Skeletal muscle cell (primary cell): Measurements from ENCODE around the gene TMEM45B.
"Not testable (repeated sequence)": the region's sequence is repeated elsewhere in the genome, so short reads cannot be mapped to it uniquely, and the experiment has no call there.

ENCODE experiments used
- DNase-seq: peaks from one replicate; pipeline ENCODE4 v3.0.0-alpha.2; 2010; ENCODE audit warnings: low read depth
- H3K4me3 ChIP-seq: 2 replicates; pipeline ENCODE4 v1.5.1; 2011; ENCODE audit warnings: low read depth, mild to moderate bottlenecking, control low read depth, low read length, moderate library complexity

The TMEM45B gene

DNA sequence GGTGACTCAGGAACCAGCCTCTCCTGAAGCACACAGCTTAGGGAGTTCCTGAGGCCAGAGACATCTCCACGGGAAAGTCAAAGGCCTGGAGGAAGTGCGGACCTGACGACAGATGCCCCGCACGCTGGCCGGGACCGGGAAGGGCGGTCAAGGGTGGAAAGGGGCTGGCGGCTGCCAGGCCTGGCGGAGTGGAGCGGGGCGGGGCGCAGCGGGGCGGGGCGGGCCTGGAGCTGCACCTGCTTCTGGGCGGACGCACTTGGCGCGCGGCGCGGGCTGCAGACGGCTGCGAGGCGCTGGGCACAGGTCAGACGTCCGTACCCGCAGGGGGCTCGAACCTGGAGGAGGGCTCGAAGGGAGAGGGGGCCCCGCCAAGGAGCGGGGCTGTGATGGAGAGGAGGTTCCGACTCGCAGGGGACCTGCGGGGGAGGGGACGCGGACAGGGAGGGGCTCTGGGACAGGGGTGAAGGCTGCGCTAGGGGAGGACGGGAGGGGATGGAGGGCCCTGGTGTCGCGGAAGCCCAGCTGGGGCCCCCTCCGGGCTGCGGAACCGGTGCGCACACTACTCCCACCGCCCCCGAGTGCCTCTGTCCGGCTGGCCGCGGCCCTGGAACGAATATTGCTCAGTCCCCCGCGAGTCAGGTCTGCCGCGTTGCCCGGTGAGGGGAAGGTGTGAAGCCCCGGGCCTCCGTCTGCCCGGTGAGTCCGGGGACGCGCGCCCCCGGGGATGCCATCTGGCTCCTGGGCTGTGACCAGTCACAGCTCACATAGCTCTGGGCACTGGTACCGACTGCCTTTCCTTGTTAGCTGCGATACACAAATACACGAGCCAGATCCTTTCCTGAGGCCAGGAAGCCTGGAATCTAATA is at the start of gene TMEM45B:
TMEM45B (plus strand) TSS at position 253 of the 866 bp plus-strand sequence. CDS start 36,635 bp downstream, outside the sequence.
- H3K4me3 ChIP-seq, result no peak within 1 kb of the TSS
- DNase-seq, result no peak

DNA sequence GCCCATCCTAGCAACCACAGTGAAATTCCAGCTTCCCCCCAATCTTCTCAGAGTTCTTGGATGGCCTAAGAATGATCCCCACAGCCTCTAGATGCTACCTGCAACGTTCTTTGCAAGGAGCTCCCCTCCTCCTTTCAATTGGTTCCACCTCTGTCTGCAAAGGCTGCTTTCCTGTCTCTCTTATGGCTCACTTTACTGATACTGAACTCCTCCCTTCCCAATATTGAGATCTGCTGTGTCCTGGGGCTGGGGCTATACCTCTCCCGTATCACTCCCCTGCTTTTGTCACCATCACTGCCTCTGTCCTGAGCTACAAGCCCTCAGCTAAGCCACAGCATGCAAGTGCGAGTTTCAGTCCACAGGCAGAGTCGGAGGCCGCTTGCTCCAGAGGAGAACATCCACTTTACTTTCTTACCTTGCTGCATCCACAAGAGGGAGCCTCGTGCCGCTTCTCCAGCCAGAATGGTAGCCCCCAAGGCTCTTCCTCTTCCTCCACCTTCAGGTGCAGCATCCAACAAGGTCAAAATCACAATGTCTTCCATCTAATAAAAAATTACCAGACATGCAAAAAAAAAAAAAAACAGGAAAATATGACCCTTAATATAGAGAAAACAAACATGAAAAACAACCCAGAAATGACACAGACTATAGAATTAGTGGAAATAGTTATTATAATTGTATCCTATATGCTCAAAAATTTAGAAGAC is 48.6 kb upstream of the TMEM45B start:
- H3K4me3 ChIP-seq, result no peak overlapping the region
- DNase-seq, result no peak

DNA sequence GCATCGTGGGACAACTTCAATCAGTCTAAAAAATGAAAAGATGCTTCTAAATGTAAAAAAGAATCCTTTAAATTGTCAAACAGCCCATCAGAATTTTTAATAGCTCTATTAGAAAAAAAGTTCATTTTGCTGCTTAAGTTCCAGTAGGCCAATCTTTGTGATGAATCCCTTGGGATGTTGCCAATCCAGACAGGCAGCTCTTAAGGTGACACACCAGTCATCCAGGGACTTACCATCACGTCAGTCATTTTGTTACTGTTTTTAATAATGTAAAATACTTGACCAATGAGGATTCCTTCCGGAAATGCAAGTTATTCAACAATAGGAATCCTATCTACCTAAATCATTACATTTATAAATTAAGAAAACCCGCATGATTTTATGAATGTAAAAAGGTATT is 47.8 kb upstream of the TMEM45B start:
- no peak overlapping the region for H3K4me3 ChIP-seq
- DNase-seq, result no peak

DNA sequence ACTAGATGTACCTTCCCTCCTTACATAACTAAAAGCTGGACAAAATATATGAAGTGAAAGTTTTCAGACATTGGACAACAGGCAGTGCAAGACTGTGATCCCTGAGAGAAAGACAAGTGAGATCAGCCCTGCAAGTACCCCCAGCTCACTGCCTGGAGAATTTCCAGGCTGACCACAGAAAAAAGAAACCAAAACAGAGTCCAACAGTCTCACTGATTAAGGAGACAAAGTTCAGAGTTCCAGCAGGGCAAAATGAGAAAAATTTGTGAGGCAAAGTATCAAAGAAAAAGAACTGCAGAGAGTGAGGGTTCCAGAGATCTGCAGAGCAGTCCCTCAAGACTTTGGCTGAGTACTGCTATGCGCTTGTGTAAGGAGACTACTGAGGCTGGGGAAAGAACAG is 47.3 kb upstream of the TMEM45B start:
- no peak overlapping the region for H3K4me3 ChIP-seq
- DNase-seq, result no peak

DNA sequence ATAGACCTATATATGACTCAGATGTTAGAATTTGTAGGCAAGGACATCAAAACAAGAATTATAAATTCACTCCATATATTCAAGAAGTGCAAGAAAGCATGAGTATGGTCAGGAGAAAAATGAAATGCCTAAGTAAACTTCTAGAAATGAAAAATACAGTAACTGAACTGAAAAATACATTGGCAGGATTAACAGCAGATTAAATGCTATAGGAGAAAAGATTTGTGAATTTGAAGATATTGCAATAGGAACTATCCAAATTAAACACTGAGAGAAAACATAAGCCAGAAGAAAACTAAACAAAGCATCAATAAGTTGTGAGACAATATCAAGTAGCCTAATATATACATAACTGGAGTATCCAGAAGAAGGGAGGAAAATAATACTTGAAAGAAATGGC is 46.6 kb upstream of the TMEM45B start:
- no peak overlapping the region for H3K4me3 ChIP-seq
- no peak for DNase-seq

DNA sequence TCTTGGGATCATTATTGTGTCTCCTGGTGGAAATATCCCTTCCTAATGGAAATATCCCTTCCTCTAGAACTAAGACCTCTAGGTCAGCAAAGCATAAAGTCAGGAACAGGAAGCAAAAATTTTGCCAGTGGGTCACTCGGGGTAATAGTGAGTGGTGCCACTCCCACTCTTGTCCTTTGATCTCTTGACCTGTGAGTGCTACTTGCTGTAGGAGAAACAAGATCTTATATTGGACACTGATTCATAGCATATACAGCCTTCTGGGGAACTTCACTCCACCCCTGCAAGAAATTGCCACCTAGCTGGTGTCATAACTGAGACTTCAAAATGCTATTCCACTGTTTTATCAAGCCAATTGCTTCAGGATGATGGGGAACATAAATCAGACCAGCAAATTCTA is 44.7 kb upstream of the TMEM45B start:
- no peak for DNase-seq
- no peak overlapping the region for H3K4me3 ChIP-seq

DNA sequence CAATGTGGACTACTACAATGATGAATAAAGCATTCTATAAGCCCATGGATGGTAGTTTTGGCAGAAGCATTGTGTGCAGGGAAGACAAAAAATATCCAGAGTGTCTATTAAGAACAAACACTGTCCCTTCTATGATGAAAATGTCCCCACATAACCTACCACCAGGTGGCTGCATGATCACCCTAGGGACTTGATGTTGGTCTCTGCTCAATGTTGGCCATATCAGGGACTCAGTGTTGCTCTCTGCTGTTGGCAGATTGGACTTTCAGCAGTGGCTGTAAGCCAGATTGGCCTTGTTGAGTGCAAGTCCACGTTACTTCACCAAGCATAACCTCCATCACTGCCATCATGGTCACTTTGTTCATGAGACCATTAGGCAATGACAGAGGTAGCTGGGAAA is 44.2 kb upstream of the TMEM45B start:
- not testable (repeated sequence) for H3K4me3 ChIP-seq, DNase-seq

DNA sequence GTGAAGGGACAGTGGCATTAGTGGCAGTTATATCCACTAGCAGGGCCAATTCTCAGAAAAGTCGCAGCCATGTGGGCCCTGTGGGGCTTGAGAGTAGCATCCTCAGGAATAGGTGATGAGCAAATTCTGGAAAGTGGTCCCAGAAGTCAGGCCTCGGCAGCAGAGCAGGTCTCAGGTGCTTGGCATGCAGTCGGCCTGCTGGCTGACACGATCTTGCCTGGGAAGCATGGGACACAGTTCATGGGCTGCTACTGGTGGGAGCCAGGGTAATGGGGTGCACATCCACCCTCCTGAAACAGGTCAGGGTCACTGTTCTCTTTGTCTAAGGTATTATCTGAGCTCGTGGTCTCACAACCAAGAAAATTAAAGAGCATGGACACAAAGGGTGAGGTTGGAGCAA is 36.8 kb upstream of the TMEM45B start:
- no peak for DNase-seq
- H3K4me3 ChIP-seq, result no peak overlapping the region

DNA sequence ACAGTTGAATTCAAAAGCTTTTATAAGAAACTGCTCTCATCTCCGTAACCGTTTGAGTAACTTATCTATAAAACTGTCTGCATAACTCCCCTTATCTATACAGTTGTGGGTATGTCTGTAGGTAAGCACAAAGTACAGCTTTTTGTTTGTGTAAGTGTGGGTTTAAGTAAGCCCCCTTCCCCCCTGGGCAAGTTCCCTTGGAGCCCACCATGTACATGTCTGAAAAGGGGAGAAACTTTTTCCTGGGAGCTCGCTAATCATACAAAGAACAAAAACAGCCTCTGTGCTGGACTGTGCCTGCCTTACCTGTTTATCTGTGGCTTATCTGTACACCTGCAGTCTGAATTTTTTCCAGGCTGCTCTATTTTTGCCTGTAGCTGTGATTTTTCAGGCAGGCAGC is 36.3 kb upstream of the TMEM45B start:
- DNase-seq, result no peak

DNA sequence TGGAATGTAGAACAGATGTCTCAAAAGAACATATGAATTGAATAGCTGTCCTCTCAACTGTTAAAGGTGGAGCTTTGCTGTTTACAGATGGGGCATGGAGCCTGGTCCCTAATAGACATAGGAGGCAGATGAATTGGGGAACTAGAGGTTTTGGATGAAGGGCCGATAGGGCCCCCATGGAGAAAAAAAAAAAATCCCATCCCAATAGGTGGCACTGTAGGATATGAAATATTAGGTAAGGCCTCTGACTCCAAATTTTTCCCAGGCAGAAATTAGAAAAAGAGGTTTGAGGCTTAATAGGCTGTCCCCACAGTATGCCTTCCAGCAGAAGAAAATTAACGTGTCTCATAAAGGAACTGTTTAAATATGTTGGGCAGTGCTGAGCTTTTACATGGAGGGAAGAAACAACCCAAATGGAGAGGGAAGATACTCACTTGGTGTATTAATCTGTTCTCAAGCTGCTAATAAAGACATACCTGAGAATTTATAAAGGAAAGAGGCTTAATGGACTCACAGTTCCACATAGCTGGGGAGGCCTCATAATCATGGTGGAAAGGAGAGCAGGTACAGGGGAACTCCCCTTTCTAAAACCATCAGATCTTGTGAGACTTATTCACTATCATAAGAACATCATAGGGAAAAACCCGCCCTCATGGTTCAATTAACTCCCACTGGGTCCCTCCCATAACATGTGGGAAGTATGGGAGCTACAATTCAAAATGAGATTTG is 30.1 kb upstream of the TMEM45B start:
- DNase-seq, result no peak
- H3K4me3 ChIP-seq, result no peak overlapping the region

More for the DNA sequence above, 36.3 kb upstream of the TMEM45B start:
- H3K4me3 ChIP-seq, result no peak overlapping the region

DNA sequence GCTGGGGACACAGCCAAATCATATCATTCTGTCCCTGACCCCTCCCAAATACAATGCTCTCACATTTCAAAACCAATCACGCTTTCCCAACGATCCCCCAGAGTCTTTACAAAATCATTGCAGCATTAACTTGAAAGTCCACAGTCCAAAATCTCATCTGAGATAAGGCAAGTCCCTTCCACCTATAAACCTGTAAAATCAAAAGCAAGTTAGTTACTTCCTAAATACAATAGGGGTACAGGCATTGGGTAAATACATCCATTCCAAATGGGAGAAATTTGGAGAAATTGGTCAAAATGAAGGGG is 29.6 kb upstream of the TMEM45B start:
- not testable (repeated sequence) for H3K4me3 ChIP-seq, DNase-seq

DNA sequence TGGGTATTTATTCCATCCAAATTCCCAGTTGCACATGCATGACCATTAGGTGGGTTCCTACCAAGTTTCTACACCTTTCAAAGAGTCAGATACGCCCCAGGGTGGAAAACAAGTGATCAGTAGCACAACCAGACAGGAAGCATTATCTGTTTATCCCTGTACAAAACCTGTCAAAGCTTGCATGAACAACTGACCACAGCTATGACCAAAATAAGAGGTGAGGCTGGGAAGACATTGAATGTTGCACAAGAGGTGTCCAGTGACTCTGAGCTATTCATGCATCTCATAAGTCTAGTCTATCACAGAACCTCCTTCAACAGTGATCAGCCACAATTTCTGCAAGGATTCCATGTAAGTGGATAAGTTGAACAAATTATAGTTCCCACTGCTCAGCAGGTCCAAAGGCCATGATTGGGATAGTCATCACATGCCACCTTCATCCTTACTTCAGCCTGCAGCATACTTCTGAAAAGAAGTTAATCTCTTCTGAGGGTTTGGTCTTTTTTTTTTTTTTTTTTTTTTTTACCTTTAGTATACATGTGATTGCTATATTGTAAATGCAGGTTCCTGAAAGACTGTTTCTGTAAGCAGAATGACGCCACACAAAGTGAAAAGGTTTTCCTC is 28.0 kb upstream of the TMEM45B start:
- no peak for DNase-seq
- H3K4me3 ChIP-seq, result no peak overlapping the region

DNA sequence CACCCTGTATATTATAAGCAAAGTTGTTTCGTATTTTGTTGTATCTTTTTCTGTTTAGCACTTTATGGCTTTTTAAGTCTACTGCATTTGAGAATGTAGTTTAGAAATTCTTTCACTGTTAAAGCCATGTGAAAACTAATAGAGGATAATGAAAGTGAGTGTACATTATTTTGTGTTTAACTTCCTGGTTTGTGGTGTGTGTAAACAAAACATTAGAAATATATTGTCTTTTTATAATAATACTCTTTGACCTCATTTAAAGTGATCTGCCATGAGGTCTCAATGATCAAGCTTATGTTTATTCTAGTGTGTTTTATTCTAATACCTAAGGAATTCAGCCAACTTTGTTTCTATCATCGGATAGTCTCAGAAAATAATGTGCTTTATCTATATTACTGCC is 27.4 kb upstream of the TMEM45B start:
- no peak for DNase-seq
- no peak overlapping the region for H3K4me3 ChIP-seq

DNA sequence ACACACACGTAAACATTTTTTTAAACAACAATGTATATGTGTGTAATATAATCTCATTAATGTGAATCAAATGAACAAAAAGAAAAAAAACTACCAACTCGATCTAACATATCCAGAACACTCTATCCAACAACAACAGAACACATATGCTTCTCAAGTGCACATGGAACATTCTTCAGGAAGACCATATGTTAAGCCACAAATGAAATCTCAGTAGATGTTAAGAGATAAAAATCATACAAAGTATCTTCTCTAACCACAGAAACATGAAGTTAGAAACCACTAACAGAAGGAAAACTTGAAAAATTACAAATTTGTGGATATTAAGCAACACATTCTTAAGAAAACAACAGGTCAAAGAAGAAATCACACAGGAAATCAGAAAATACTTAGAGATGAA is 25.5 kb upstream of the TMEM45B start:
- no peak for DNase-seq
- H3K4me3 ChIP-seq, result no peak overlapping the region

DNA sequence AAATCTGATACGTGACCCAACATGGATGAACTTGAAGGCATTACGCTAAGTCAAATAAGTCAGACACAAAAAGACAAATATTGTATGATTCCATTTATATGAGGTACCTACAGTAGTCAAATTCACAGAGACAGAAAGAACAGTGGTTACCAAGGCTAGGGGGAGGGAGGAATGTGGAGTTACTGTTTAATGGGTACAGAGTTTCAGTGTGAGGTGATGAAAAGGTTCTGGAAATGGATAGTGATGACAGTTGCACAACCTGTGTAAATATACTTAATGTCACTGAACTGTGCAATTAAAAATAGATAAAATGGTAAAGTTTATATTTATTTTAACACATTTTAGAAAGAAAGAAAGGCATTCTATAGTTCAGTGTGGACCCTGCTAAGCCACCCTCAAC is 24.1 kb upstream of the TMEM45B start:
- no peak overlapping the region for H3K4me3 ChIP-seq
- no peak for DNase-seq

DNA sequence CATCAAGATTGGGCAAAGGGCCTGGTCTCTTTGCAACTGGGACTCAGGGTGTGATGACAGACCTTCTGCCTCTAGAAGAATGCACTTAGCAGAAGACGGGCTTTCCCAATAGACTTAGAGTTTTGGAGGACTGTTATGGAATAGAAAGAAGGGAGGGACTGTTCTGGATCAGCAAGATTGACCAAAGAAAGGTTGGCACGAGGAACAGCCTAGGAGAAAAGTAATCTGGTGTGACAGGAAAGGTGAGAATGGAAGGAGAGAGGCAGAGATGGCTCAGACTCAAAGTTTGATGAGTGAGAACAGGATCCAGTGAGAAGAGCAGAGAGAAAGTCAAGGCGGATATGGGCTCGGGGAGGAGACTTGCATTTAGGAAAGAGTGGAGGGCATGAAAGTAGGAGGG is 23.0 kb upstream of the TMEM45B start:
- H3K4me3 ChIP-seq, result no peak overlapping the region
- no peak for DNase-seq

DNA sequence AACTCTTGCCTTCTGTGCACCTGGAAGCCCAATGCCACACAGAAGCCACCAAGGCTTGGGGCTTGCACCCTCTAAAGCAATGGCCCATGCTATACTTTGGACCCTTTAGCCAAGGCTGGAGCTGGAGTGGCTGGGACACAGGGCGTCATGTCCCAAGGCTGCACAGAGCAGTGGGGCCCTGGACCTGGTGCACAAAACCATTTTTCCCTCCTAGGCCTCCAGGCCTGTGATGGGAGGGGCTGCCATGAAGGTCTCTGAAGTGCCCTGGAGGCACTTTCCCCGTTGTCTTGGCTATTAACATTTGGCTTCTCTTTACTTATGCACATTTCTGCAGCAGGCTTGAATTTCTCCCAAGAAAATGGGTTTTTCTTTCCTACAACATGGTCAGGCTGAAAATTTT is 20.6 kb upstream of the TMEM45B start:
- H3K4me3 ChIP-seq, result no peak overlapping the region
- no peak for DNase-seq

DNA sequence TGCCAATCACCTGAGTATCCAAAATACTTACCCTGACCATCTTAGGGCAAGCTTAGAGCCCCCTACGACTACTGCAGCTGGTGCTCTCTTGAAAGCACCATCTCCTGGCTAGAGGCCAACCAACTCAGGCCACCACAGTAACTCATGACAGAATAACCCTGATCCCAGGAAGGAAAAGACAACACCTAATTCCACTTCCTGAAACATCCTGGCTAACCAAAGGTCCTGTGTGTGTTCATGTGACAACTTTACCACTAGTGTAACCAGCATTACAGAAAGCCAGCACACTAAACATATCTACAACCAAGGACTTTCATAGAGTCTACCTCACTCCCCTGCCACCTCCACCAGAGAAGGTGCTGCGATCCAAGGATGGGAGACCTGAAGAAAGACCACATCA is 17.4 kb upstream of the TMEM45B start:
- no peak for DNase-seq
- H3K4me3 ChIP-seq, result no peak overlapping the region

DNA sequence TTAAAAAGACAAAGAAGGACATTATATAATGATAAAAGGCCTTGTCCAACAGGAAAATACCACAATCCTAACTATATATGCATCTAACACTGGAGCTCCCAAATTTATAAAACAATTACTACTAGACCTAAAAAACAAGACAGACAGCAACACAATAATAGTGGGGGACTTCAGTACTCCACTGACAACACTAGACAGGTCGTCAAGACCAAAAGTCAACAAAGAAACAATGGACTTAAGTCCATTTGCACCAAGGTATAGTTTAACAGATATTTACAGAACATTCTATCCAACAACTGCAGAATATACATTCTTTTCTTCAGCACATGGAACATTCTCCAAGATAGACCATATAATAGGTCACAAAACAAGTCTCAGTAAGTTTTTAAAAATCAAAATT is 15.5 kb upstream of the TMEM45B start:
- H3K4me3 ChIP-seq, DNase-seq: not testable (repeated sequence)

DNA sequence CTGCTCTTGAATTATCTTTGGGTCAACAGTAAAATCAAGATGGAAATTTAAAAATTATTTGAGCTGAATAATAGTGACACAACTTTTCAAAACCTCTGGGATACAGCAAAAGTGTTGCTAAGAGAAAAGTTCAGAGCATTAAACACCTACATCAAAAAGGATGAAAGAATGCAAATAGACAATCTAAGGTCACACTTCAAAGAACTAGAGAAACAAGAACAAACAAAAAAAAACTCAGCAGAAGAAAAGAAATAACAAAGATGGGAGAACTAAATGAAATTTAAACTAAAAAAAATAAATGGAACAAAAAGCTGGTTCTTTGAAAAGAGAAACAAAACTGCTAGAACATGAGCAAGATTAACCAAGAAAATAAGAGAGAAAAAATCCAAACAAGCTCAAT is 15.0 kb upstream of the TMEM45B start:
- H3K4me3 ChIP-seq, result no peak overlapping the region
- DNase-seq, result no peak
